CD4-positive, alpha-beta T cell treated with Interleukin-12 subunit alpha and Interleukin-12 subunit beta, for 1 hour (primary cell): ENCODE data around the gene RALGPS1.

Experiments
- DNase-seq: peaks from one replicate; pipeline ENCODE4 v3.0.0-alpha.2; 2020

The RALGPS1 gene

GRCh38 chr9:127081250-127082185 lies 166.9 kb downstream of the RALGPS1 start:
- no peak for DNase-seq

- DNase-seq: no peak
Measured at GRCh38 chr9:127083138-127083980, 168.8 kb downstream of the RALGPS1 start.

- no peak for DNase-seq
Measured at GRCh38 chr9:127084076-127085039, 169.8 kb downstream of the RALGPS1 start.

DNA sequence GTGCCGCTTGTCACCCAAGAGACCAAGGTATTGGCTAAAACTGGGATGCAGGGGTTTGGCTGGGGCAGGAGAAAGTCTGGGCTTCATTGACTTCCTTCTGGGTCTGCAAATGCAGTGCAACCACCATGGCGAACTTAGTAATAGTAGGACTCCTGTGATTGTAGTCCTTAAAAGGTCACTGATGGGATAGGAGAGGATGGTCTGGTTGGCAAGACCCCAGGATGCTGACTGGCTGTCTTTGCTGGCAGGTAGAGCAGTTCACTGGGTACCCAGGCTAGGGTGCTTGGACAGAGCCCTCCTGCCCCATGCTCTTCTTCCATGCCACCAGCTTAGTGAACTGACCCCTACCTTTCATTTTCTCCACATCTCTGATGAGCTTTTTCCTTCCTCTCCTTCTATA lies 170.6 kb downstream of the RALGPS1 start:
- no peak for DNase-seq

GRCh38 chr9:127086771-127087170 lies 172.2 kb downstream of the RALGPS1 start:
- DNase-seq: no peak

- DNase-seq: no peak
Measured at GRCh38 chr9:127087411-127087810, 172.8 kb downstream of the RALGPS1 start.

GRCh38 chr9:127087836-127088235 lies 173.3 kb downstream of the RALGPS1 start:
- DNase-seq: no peak

DNA sequence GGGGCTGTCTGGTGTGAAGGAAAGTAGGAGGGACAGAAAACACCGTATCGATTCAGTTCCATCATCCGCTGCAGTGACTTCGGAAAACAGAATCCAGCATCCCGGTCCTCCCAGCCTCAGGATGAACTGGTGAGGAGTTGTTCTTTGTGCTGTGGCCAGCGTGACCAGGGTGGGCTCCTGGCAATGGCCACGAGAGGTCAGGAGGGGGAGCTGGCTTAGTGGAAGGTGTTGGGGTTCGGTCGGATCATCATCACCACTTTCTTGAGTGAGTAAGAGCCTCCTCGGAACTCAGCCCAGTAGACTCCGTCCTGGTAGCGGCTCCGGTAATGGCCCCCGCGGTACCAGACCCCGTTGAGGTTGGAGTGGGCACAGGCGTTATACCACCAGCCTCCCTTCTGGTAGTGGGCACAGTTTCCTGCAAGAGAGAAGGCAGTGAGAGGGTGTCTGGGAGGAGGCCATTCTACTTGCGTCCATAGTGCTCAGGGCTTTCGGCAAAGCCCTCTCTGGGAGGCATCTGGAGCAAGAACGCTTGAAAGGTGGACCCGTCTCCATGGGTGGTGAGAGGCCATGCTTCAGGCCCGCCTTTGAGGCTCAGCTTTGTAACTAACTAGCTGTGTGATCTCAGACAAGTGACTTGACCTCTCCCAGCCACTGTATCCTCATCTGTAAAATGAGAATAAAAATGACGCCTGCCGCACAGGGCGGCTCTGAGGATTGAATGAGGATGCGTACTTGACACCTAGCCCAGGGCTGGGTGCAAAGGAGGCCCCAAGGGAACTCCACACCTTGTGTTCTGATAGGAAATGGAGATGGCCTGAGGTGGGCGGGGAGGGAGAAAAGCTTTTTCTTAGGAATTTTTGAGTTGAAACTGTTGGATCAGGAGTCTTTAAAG lies 174.4 kb downstream of the RALGPS1 start:
- no peak for DNase-seq

DNA sequence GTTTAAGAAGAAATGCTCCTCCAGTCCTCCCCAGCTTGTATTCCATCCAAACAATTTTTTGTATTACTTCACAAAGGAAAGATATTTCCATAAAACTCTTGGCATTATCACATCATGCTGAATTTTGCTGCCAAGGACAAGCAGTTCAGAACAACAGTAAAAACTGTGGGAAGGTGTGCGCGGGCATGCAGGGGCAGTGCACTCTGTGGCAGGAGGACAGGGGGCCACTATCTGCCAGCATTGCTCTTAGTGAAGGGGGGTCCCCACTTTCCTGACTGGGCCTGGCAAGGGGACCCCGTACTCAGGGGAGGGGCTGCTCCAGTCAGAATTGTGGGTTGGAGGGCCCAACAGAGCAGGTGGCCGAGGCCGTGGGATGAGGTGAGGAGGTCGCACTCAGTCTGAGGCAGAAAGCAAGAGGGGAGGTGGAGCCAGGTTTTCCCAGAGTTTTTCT lies 175.1 kb downstream of the RALGPS1 start:
- DNase-seq: no peak

GRCh38 chr9:127090341-127090985 lies 175.9 kb downstream of the RALGPS1 start:
- no peak for DNase-seq

DNA sequence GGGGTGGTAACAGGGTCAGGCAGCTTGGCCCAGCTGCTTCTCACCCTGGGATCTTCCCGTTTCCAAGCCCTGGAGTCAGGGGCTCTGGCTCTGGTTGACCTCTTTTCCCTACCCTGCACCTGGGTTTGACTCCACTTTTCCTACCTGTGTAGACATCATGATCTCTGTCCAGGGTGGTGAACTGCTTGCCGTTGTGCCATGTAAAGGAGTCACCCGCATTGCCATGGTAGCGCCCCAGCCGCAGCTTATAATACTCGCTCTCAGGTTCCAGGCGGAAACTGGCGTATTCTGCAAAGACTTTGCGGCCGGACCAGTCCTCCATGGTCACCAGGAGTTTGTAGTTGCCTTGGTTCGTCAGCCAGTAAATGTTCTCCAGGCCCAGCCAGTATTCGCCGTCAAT lies 176.9 kb downstream of the RALGPS1 start:
- no peak for DNase-seq

GRCh38 chr9:127092041-127092608 lies 177.5 kb downstream of the RALGPS1 start:
- no peak for DNase-seq

- DNase-seq: no peak
Measured at GRCh38 chr9:127093319-127094020, 178.9 kb downstream of the RALGPS1 start.

DNA sequence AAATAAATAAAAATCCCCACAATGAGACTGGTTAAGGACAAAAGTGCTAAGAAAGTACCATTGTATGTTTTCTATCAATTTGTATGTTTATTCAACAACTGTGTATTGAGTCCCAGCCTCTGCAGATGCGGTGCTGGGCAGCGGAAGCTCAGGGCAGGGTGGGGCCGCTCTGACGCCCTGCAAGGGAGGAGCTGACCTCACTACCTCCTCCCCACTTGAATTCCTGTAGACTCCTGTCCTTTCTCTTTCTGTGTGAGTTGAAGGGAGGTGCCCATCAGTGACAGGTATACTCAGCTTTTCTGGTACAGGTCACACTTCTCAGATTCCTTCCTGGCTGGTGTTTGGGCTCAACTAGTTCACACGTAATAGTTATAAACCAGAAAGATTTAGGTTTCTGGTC lies 180.8 kb downstream of the RALGPS1 start:
- no peak for DNase-seq

DNA sequence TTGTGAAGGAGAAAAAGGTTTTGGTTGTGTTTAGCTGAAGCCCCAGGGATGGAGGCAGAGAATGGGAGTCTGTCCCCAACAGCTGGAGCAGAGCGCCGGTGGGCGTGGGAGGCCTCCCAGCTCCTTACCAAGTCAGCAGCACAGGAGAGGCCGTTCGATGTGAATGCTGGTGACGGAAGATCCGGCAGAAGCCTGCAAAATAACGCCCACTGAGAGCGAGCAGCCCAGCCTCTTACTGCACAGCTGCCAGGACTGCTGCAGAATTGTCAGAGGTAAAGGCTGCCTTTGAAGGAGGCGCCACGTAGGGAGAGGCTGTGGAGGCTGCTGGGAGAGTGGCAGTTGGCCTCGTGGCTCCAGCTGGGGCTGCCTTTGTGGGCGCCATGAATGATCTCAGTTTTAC lies 181.6 kb downstream of the RALGPS1 start:
- DNase-seq: no peak

- no peak for DNase-seq
Measured at GRCh38 chr9:127097683-127098082, 183.1 kb downstream of the RALGPS1 start.

DNA sequence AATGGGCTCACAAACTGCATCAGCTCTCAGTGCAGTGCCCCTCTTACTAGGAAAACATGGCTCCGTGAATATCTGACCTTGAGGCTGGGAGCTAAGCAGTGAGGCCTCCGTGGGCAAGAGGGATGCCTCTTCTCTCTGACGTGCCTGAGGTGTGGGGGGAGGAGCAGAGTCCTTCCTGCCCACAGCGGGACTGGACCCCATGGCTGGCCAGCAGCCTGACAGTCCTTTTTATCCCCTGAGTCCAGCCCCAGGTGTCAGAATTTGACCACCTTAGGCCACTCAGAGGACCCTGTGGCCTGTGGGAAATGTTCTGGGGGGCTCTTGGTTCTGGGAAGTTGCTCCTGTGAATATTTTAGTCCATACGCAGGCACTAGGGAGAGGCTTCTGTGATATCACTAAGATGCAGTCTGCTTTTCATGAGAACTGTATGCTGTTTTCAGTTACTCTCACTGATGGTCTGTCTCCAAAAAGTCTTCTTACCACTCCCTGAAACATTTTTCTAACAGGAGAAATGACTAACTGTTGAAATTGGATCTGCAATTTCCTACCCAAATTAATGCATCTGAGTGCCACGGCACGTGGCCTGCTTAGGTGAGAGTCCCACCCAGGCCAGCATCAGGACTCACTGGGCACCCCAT lies 184.5 kb downstream of the RALGPS1 start:
- DNase-seq: no peak

DNA sequence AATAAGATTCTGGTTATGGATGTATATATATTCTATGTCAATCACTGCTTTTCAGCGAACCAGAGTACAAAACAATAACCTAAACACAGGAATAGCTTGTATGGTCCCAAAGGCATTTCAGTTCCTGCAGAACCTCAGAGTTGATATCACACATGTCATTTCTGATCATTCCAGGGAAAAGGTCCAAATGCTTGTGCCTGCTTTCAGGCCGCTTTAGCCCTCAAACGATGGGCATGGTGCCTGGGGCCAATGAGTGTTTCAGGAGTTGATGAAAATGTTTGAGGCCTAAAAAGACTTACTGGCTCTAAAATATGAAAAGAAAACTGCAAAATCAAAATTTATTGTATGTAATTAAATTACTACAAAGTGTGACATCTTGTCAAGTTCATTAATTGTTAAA lies 185.1 kb downstream of the RALGPS1 start:
- DNase-seq: no peak

DNA sequence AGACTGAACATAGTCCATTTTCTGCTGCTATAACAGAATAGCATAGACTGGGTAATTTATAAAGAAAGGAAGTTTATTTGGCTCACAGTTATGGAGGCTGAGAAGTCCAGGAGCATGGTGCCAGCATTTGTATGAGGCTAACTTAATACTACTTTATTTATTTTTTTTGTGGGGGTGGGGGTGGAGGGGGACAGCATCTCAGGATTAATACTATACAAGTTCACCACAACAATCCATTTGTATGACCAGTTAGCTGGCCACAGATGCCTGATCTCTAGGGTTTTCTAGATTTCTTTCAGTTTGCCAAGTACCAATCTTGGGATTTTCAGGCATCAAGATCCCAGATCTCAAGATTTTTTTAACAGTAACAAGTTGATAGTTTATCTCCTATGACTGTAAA lies 187.6 kb downstream of the RALGPS1 start:
- no peak for DNase-seq
